GM19025 (cell line): ENCODE results near the gene SLC6A11.

Experiments used
- ATAC-seq: cut with Tn5 transposase; IDR thresholded peaks from one replicate; pipeline ENCODE4 v1.9.1; 2021; ENCODE audit warnings: mild to moderate bottlenecking, low read depth, moderate library complexity; ENCODE audit not compliant: unreplicated experiment

Gene SLC6A11

GRCh38 chr3:10836676-10837075 lies 20.6 kb downstream of the SLC6A11 start:
- no peak for ATAC-seq

DNA sequence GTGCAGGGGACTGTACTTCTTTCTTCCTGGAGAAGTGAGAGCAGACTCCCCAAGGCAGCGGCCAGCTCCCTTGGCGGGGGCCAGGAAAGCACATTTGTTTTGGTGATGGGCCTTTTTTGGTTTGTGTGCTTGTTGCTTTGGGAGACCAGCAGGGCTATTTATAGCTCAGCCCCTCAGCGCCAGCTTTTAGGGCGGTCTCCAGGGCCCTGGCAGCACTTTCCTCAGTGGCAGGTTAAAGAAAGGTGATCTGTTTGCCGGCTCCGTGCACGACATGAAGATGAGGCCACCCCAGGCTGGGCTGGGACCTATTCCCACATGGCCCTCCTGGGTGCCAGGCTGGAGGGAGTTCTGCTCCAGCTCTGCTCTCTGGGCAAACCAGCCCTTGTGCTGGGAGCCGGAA lies 21.8 kb downstream of the SLC6A11 start:
- ATAC-seq, result no peak

DNA sequence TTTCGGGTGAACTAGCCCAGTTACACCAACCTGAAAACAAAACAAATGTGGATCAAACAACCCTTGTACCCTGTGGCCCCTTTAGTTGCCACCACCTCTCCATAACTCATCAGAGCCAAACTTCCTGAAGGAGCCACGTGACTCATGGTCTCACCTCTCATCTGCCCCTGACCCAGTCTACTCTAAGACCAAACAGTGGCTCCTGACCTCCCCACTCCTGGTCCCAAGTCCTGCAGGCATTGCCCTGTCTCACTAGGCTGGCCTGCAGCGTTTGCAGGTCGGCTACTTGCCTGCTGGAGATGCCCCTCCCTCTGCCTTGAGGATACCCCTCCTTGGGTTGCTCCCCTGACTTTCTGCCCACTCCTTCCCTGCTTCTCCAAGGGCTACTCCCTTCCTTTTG lies 23.1 kb downstream of the SLC6A11 start:
- no peak for ATAC-seq

DNA sequence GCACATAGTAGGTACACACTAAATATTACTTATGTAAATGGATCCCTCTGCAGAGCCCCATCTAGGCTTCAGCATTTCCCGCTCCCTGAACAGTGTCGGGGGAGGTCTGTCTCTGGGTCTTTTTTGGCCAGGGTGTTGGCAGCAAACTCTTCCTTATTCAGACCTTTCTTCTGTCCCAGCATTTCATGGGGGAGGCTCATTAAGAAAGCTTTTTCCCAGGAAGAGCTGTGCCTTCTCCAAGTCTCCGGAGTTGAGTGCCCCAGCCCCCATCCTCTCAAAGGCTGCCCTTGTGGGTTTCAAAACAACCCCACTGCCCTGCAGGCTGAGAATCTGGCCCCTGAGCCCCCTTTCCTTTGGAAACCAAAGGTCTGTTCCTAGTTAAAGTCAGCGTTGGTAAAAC lies 25.1 kb downstream of the SLC6A11 start:
- no peak for ATAC-seq

DNA sequence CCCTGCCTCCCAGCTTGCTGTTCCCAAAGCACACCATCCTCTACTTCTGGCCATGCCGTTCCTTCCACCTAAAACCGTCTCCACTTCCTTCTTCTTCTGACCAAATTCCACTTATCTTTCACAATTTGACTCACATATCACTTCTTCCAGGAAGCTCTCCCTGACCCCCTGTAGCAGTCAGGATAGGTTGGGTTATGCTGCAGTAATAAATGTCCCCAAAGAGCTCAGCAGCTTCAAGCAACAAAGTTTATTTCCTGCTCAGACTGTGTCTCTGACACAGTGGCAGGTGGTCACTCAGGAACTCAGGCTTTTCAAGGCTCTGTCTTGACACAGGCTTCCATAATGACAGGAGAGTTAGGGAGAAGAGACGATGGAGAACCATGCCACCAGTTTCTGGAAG lies 27.4 kb downstream of the SLC6A11 start:
- ATAC-seq, result no peak

DNA sequence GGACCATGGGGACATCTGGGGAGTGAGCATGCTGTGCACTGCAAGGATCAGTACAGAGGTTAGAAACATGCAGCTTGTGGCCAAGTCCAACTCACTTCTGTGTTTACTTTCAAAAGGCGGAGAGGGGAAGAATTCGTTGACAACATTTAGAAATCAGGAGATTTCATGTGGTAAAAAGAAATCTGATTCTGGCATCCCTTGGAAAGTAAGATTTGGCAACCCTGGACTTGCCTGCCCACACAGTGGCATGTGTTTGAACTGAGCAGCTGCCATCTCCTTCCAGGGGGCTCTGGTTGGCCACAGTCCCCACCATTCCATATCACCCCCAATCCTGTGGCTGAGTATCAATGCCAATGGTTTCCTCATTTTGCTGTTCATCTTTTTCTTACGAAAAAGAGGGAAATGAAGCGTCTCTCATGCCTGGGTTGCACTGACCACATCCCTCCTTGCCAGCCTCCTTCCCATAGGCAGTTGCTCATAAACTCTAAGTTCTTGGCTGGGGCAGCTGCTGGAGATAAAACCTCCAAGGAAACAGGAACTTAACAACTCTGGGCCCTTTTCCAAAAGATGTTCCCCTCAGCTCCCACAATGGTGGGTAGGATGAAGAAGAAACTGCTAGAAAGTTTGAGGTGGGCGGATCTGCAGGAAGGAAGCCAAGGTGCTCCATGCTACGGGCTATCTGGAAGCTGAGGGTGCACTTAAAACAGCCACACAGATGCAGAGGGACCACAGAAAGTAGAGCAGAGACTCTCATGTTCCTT lies 29.2 kb downstream of the SLC6A11 start:
- no peak for ATAC-seq

DNA sequence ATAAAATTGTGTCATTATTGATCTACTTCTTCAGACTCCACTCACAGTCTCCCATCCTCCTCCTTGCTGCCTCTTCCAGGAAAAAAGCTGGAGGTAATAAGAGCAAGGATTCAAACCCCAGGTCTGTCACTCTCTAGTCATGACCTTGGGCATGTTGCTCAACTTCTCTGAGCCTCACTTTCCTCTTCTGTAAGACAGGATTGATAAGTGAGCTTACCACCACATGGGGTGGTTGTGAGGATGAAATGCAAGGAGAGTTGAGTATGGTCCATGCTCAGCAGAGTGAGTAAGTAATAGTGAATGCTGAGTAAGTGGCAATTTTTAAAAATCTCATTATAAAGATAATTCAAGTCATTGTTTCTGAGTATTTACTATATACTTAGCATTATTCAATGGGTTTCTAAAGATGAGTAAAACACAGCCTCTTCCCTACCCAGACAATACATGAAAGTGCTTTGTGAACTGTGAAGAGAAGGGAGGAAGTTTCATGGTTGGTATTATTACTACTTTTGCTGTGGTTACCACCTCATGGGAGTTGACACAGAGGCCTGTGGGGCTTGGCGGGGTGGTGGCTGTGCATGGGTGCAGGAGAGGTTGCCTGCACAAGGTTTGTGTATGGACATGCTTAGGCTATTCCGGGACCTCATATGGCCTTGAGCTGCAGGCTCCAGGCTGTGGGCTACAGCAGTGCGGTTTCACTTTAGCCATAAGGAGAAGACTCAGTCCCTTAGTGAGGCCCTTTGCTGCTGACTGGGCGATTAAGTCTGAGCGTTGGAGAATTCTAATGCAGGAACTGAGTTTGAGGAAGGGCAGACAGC lies 30.0 kb downstream of the SLC6A11 start:
- ATAC-seq, result no peak

DNA sequence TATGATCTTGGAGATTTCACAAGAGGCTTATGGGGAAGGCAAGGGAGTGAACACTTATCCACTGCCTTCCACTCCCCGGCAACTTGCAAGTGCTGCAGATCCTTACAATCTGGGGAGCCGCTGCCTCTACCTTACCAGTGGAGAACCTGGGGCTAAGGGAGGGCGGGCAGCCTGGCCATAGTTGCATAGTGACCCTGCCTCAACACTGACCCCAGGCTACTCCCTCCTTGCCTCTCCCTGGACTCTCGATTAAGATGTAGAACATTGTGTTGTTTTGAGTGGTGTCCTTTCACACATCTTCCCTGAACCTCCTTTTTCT lies 30.6 kb downstream of the SLC6A11 start:
- no peak for ATAC-seq

- no peak for ATAC-seq
Observed at GRCh38 chr3:10848261-10848660, 32.2 kb downstream of the SLC6A11 start.

DNA sequence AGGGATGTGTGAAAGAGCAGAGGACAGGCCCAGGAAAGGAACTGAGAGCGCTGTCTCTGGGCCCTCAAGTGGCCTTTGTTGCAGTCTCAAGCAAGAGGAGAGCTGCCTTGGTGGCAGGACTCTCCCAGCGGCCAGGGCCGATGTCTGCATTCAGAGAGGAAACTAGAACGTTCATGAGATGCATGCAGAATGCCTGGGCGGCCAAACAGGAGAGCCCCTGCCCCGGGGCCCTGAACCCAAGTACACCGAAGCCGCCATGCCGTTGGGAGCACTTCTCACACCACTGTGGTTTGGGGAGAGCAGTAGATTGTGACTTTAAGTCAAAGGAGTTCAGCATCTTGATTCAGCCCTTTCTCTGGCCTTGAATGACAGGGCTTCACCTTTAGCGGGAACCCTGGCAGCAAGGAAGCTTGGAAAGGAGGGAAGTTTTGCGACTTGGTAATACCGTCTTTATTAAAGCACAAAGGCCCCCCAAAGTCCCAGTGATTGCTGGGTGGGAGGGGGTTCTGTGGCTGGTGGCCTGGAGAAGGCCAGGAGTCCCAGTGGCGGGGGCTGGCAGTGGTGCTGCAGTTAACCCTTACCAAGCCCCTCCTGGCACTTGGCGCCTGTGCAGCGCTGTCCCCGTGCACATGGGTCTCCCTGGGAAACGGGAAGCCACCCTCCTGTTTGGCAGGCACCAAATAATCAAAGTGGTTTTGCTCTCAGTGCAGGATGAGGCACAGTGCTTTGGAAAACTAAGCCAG lies 36.2 kb downstream of the SLC6A11 start:
- ATAC-seq, result no peak

DNA sequence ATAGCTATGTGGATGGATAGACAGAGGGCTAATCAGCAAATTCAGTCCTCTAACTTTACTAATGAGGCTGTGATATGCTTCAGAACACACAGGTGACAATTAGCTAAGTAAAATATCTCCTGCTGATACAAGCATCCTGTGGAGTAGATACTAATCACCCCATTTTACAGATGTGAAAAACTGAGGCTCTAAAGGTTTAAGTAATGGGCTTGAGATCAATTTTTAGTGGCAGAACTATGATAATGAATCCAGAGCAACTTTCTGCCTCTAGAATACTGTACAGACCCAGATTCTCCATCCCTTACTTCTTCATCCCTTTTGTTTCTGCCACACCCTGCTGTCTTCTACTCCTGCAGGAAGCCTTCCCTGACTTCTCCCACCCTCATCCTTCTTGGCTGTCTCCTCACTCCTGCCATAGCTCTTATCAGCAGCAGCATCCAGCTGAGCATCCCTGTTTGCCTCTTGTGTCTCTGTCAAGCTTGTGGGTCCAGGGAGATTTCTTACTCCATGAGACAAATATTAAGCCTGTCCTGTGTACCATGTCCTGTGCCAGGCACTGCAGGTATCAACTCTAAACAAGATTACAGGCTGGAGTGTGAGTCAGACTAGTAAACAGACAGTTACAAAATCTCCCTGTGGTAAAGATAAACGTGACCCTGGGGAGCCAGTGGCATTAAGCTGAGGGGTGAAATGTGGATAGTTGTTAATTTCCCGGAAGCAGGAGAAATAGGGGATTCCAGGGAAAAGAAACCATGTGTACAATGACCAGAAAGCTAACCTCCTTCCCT lies 39.2 kb downstream of the SLC6A11 start:
- no peak for ATAC-seq

DNA sequence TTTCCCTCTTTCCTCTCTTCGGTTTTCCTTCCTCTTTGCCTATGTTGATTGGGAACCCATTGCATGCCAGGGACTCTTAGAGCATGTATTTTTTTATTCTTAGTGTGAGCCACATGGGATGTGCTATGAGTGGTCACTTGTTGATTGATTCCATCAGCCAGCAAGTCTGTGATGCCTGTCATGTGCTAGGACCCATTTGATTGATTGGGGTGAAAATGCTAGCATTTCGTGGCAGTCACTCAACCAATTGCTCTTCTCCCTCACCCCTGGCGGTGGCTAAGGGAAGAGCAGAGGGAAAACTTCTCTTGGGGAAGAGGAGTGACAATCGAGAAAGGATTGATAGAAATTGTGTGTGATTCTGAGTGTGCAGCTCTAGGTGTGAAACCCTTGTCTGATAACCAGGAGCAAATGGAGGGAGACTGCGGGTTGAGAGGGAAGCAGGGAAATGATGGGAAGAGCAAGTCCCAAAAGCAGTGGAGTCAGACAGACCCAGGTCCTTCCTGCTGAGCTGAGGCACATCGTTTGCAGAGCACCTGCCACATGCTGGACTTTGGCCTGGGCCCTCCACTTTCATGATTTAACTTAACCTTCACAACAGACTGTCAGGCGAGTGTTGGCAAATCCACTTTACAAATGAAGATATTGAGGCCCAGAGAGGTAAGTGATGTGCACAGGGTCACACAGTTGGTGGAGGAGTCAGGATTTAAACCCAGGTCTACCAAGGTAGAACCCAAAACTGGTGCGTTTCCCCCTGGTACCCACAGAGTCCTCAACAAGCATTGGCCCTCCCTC lies 40.0 kb downstream of the SLC6A11 start:
- ATAC-seq, result no peak

DNA sequence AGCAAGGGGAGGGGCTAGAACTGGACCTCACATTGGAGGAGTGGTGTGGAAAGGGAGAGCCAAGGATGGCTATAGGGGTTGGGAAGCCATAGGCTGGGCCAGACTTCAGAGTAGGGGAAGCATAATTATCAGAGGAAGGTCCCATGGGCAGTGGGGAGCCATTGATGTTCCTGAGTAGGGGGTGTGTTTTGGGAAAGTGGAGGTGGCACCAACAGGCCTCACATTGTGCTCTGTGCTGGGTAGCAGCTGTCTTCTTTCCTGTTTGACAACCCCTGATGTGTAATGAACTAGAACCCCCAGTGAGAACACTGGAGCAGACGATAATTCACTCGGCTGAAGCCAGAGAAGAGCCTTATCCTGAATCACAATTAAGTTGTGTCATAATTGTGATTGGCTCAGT lies 41.2 kb downstream of the SLC6A11 start:
- no peak for ATAC-seq

- no peak for ATAC-seq
Observed at GRCh38 chr3:10858091-10858490, 42.1 kb downstream of the SLC6A11 start.

DNA sequence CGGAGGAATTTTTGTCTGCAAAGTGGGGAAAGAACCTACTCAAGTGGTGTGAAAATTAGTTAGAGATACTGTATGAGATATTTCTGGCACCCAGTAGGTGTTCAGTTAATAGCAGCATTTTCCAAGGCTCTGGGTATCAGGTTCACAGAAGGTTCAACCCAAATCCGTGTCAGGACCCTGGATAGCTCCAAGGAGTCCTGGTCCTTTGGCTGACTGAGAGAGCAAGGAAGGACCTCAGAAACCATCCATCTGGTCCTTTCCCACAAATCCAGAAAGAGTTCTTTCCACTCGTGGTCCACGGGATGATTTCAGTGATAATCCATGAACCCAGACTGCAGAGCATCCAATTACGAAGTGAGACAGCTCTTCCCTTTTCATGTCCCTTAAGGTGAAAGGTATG lies 51.4 kb downstream of the SLC6A11 start:
- no peak for ATAC-seq

DNA sequence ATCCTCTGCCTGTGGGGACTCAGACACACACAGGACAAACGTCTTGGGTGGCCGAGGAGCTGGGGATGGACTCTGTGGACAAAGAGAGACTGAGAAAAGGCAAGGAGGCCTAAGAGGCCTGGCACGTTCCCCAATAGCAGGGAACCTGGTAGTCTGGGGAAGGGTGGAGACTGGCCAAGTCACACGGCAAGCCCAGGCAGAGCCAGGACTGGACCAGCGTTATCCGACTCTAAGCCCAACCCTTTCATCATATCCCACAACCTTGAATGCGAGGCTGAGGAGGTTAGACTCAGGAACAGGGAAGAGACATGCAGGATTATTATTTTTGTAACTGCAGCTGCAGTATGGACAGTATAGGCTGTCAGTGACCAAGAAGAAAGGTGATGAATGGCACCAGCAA lies 53.4 kb downstream of the SLC6A11 start:
- no peak for ATAC-seq

GRCh38 chr3:10870296-10870695 lies 54.3 kb downstream of the SLC6A11 start:
- no peak for ATAC-seq

GRCh38 chr3:10873415-10873814 lies 57.4 kb downstream of the SLC6A11 start:
- no peak for ATAC-seq

DNA sequence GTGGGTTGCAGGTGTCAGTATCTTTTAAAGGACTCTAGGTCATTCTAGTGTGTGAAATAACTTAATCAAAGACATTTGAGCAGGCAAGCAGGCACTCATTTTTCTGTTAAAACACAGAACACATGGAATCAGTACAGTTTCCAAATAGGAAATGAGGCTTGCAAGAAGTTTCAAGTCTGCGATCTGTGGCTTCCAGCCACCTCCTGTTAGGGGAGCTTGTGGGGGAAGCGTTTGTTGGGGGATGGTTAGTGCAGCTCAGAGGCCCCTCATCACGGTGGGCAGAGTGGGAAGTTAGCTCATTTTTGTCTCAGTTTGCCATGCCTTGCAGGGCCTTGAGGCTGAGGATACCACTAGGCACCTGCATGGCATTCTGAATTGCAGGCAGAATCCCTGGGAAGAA lies 59.9 kb downstream of the SLC6A11 start:
- no peak for ATAC-seq

GRCh38 chr3:10876661-10877060 lies 60.6 kb downstream of the SLC6A11 start:
- ATAC-seq, result no peak
